AG09319 (cell line): ENCODE measurements around the gene RSRC1.

ENCODE experiments used
- DNase-seq: peaks from one replicate; pipeline ENCODE4 v3.0.0-alpha.2; 2010; ENCODE audit warnings: low read depth; ENCODE audit errors: extremely low read depth
- TF ChIP-seq, protein P1 (sequence below): IDR thresholded peaks from 2 replicates; pipeline ENCODE4 v1.5.1; 2011; ENCODE audit warnings: low read depth, mild to moderate bottlenecking, inconsistent platforms, low read length, moderate library complexity

RSRC1 gene

DNA sequence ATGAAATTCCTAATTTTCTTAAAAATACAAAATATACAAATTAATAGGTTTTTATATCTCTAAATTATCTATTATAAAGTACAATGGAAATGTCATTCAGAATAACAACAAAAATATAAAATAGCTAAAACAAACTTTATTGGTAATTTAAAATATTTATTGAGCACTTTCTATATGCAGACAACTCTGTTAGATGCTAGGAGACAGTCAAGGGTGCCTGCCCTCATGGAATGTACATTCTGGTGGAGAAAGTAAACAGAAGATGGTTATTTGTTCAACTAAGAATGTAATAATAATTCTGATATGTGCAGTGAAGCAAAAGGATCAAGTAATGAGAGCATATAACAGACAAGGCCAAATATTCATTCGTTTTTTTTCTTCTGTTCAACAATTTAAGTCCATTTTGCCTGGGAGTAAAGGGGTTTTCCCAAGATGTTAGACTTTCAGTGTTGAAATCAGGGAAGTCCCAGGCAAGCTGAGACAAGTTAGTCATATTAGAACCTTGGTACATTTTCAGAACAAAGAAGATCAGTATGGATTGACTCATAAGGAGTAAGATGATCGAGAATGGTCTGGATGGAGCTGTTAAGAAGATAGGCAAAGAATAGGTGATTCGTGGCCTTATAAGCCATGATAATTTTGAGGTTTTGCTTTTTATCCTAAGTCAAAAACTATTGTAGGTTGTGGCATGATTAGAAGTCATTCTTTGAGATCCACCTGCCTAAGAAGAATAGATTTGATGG lies 310.9 kb downstream of the RSRC1 start:
- peak; percentile 18 for DNase-seq
- TF ChIP-seq, protein P1, sequence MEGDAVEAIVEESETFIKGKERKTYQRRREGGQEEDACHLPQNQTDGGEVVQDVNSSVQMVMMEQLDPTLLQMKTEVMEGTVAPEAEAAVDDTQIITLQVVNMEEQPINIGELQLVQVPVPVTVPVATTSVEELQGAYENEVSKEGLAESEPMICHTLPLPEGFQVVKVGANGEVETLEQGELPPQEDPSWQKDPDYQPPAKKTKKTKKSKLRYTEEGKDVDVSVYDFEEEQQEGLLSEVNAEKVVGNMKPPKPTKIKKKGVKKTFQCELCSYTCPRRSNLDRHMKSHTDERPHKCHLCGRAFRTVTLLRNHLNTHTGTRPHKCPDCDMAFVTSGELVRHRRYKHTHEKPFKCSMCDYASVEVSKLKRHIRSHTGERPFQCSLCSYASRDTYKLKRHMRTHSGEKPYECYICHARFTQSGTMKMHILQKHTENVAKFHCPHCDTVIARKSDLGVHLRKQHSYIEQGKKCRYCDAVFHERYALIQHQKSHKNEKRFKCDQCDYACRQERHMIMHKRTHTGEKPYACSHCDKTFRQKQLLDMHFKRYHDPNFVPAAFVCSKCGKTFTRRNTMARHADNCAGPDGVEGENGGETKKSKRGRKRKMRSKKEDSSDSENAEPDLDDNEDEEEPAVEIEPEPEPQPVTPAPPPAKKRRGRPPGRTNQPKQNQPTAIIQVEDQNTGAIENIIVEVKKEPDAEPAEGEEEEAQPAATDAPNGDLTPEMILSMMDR = no peak

DNA sequence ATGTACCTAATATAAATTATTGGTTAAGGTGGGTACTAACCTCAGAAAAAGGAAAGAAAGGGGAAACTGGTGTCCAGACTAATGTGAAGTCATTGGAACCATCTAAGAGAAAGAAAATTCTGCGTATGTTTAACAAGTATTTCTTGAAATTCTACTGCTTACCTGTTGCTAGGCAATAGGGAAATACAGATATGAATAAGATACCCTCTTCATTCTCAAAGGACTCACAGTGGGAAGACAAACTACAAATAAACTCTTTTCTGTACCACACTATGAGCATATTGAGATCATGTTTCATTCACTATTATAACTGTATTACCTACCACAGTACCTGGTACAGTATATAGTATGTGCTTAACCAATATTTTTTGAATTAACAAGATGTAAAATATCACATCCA lies 320.6 kb downstream of the RSRC1 start:
- no peak for DNase-seq
- TF ChIP-seq, protein P1 = no peak

- no peak for DNase-seq
- TF ChIP-seq, protein P1 = no peak
Measured at GRCh38 chr3:158430968-158431367, 321.1 kb downstream of the RSRC1 start.

DNA sequence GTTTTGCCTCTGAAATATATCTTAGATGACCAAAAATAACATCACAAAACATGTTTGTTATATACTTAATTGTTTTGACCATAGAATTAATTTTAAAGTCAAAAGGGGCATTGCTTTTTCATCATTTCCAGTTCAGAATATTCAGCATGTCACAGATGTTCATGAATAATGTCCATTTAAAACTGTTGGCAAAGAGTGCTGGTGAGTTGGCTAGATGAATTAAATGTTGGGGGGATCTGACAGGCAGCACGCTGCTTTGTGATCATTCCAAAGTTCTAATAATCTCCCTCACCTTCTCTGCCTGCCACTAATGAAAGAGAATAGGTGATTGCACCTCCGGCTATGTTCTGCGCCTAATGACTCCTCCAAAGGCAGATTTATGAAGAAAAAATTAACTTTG lies 321.9 kb downstream of the RSRC1 start:
- TF ChIP-seq, protein P1 = no peak

DNA sequence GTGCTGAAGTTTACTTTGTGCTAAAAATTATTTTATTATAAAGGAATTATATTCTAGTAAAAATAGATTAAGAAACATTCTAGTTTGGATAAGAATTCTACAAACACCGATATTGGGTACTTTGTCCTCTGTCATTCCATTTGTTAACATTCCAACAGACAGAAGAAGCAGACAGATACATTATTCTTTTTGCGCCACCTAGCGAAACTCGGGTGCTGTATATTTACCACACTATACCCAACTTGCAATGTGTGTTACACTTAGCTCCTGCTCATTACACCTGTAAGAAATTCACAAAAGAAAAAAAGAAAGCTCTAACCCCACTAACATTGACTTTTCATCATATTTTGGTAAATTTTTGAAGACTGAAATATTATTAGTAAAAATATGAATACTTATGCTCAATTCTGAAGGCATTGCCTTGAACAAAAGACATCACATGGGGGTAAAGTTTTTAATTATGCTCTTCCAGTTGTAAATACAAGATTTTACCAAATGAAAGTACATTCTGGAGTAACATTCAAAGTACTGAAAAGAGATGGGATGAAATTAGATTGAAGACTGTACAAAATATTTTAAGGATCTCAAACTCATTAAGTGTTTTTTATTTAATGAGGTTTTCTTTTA lies 324.6 kb downstream of the RSRC1 start:
- TF ChIP-seq, protein P1 = peak; percentile 67
- peak; percentile 34 for DNase-seq

More for the DNA sequence above, 321.9 kb downstream of the RSRC1 start:
- DNase-seq = no peak

- DNase-seq = no peak
- TF ChIP-seq, protein P1 = no peak
Measured at GRCh38 chr3:158443632-158444031, 333.7 kb downstream of the RSRC1 start.

DNA sequence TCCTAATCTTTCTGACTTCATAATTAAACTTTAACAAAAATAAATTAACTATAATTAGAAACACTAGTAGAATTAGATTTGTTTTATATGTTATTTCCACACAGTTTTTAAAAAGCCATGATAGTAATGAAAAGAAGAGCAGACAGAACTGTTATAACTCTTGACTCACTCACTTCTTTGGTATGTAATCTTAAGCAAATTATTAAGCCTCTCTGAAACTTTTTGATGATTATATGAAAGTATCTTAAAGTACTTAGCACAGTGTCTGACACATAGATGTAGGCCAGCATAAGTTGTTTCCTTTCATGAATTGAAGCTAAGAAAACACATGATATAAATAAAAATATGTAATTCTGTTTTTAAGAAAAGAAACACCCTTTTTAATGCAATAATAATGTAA lies 337.5 kb downstream of the RSRC1 start:
- TF ChIP-seq, protein P1 = no peak

More for the DNA sequence above, 337.5 kb downstream of the RSRC1 start:
- no peak for DNase-seq
